Hippocampal formation (tissue), 2 donors: ENCODE results near the gene IL17RC.

Experiments
- DNase-seq, 2 donors: peaks; one replicate each; lab custom pipeline; 2025; lab: John Stamatoyannopoulos, UW

IL17RC gene

GRCh38 chr3:9946112-9947024 lies 29.5 kb downstream of the IL17RC start:
- peak; percentile 61 to 73 for DNase-seq

DNA sequence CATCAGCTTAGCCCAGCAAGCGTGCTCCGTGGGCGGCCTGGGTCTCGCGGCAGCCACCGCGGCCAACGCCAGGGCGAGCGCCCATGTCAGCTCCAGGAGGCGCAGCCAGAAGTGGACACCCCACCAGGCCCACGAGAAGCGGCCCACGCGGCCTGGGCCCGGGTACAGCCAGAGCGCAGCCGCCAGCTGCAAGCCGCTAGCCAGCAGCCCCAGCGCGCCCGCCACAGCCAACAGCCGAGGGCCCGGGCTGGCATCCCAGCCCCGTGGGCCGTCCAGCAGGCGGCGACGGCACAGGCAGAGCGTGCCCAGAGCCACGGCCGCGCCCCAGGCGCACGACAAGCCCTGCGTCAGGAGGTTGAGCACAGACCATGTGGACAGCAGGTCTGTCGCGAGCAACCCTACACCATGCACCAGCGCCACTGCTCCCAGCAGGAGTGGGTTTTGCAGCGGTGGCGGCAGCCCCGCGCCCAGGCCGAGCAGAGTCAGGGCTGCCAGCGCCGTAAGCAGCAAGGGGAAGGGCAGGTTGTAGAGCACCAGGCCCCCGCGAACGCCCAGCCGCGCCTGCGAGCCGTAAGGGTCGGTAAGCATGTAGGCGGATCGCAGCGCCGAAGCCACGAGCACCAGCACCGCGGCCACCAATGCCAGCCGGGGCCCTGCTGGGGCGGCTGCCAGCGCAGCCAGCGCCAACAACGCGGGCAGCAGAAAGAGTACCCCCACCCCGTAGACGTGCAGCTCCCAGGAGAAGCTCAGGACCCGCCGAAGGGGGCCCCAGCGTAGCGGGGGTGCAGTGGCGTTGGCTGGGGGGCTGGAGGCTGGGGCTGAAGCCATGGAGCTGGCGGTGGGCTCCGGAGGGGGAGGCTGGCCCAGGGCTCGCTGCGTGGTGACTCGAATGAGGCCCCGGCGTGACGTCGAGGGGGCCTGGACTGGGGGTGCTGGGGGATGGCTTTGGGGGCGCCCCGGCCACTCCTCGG lies 30.4 kb downstream of the IL17RC start:
- peak; percentile 37 to 64 for DNase-seq

GRCh38 chr3:9948586-9948985 lies 31.7 kb downstream of the IL17RC start:
- no peak for DNase-seq

- DNase-seq = no peak
Observed at GRCh38 chr3:9949115-9949514, 32.2 kb downstream of the IL17RC start.

DNA sequence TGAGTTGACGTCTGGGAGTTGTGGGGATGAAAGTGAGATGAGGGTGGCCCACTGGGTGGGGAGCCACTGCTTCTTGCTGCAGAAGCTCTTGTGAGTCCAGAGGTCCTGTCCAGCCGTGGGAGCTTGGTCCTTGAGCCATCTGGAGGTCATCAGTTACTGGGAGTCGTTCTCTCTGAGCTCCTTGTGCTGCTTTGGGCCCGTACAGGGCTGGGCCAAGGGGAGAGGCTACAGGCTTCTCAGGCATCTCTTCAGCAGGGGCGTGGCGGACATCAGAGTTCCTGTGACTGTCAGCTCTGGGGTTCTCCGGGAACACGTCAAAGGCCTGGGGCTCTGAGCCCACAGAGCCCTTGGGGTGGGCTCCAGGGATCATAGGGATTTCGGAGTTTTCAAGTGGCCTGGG lies 32.7 kb downstream of the IL17RC start:
- no peak for DNase-seq

- no peak for DNase-seq
Observed at GRCh38 chr3:9951126-9951525, 34.2 kb downstream of the IL17RC start.

- DNase-seq = no peak
Observed at GRCh38 chr3:9951598-9951961, 34.7 kb downstream of the IL17RC start.

- DNase-seq = no peak
Observed at GRCh38 chr3:9951962-9952805, 35.3 kb downstream of the IL17RC start, which contains the start of gene PRRT3. Gene PRRT3, minus strand, starts transcription at chr3:9952408. Its CDS starts 2,293 bp downstream, at chr3:9950115.

DNA sequence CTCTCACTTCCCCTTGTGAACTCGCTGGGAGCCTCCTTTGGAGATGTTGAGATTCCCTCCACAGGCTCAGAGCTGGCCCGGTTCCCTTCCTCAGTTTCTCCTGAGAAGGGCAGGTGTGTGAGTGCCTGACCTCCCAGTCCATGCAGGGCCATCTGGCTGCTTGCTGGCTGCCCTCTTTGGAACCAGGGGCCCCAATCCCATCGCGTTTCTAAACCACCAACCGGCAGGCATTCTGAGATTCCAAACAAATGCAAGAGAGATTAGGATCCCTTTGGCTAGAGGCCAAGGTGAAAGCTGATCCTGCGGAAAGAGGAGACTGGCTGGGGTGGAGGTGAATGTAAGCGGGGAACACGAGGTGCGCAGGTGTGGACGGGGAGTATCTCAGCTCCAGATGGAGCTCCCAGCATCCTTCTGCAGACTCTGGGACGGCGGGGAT lies 38.2 kb downstream of the IL17RC start:
- no peak for DNase-seq

DNA sequence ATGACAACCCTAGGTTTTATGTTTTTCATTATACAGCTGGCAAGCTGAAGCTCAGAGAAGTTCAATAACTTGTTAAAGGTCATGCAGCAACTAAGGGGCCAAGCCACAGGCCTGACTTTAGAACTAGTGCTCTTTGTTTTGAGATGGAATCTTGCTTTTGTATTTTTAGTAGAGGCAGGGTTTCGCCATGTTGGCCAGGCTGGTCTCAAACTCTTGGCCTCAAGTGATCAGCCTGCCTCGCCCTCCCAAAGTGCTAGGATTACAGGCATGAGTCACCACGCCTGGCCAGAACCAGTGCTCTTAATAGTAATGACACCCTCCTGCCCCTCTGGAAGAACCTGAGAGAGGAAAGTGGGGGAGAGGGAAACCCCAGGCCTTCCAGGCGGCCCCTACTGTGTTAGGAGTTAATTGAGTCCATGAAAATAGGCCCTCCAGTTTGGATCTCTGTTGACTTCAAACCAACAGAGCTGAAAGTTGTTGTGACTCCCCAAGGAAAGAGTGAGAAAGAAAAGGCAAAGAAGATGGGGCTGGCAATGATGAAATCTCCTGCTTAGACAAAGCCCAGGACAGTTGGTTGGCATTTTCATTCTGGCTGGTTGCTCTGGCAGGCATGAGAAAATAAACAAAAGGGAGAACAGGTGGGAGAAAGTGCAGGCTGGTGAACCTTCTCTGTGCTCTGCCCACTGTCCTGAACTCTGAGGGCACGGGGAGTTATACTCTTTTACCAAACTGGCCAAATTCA lies 38.9 kb downstream of the IL17RC start:
- DNase-seq = no peak

- DNase-seq = no peak
Observed at GRCh38 chr3:9957214-9957613, 40.3 kb downstream of the IL17RC start.

- DNase-seq = no peak
Observed at GRCh38 chr3:9965200-9965875, 48.4 kb downstream of the IL17RC start.

- DNase-seq = no peak
Observed at GRCh38 chr3:9966841-9967240, 49.9 kb downstream of the IL17RC start.

DNA sequence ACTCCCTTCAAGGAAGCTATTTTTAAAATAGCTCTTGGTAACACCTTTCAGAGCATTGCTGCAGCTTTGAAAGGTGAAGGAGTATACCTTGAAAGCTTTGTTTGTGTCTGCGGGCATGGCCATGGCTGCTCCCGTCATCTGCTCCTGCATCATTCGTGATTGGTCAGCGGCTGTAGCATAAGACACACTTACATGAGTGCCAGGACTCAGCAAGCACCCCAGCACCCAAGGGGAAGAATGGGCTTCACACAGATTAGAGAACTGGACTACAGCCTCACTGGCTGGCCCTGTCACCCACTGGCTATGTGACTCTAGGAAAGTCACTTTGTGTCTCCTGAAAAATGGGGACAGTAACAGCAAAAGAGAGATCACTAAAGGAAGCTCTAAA lies 52.7 kb downstream of the IL17RC start:
- DNase-seq = no peak

- DNase-seq = no peak
Observed at GRCh38 chr3:9970020-9970652, 53.2 kb downstream of the IL17RC start.

- DNase-seq = peak in 1 of 2 donors; percentile 24
Observed at GRCh38 chr3:9976721-9977709, 60.1 kb downstream of the IL17RC start.

DNA sequence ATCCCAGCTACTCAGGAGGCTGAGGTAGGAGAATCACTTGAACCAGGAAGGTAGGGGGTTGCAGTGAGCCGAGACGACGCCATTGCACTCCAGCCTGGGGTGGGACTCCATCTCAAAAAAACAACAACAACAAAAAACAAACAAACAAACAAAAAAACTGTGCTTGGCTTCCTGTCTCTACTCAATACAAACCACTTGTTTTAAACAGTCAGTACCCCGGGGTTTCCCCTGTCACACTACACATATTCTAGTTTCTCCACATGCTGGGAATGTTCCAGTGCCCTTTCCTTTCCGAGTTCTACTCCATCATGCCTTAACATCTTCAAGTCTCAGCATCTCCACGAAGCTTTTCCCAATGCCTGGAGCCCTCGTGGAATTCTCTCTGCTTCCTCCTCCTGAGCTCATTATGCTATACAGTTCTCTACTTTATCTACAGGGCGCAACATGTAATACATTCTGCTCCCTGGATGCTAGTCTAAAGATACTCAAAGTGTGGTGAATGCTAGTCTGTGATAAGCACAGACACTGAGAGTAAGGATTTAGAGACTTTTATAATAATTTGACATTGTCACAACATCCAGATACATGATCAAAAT lies 61.9 kb downstream of the IL17RC start:
- DNase-seq = no peak

- no peak for DNase-seq
Observed at GRCh38 chr3:9980251-9980650, 63.4 kb downstream of the IL17RC start.
